Renal cortex interstitium (tissue), 11 donors: Measurements from ENCODE around the gene VPS18. TPM values are rescaled to one million over a fixed set of nuclear protein-coding genes. Genes with fewer than 3 reads are reported as not detected.

Source experiments
- DNase-seq, 11 donors: peaks; one replicate each; pipeline ENCODE4 v3.0.0-alpha.2; 2013; ENCODE audit warnings: low read depth in 9 of 11, low spot score in 4 of 11; ENCODE audit errors: extremely low read depth in 1 of 11
- polyA plus RNA-seq, 3 donors: library from polyadenylated mRNA; unstranded; fragments of 120-200 nt; gene quantifications; one replicate each; pipeline ENCODE4 v1.2.1, GENCODE V29; 2013; ENCODE audit not compliant: insufficient read length in 3 of 3

Gene VPS18
- polyA plus RNA-seq, 3 donors: 15.5 to 19.2 (median 17.2) TPM

DNA sequence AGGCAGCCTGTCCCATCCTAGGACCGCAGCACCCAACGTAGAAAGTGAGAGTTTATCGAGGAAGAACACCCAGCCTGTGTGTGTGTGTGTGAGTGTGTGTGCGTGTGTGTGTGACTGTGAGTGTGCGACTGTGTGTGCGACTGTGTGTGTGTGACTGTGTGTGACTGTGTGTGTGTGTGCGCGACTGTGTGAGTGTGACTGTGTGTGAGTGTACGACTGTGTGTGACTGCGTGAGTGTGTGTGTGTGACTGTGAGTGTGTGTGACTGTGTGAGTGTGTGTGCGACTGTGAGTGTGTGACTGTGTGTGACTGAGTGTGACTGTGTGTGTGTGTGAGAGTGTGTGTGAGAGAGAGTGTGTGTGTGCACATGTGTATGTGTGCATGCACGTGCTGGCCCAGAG, 19.8 kb downstream of the VPS18 start:
- DNase-seq: no peak

DNA sequence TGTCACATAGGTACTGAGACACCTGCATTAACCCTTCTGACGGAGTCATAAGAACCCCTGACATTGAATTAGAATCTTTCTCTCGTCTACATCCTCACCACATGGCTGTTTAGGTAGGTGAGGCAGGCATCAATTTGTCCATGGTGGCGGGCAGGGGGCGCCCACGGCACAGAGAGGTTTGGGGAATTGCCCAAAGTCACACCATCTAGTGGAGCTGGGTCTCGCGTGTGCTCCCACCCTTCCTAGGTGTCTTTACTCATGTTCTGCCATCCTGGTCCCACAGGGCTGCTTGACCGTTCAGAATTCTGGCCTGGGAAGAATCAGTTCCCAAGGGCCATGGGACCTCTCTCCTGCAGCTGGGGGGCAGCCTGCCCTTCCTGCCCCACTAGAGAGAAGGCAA, 20.2 kb downstream of the VPS18 start:
- DNase-seq: no peak

DNA sequence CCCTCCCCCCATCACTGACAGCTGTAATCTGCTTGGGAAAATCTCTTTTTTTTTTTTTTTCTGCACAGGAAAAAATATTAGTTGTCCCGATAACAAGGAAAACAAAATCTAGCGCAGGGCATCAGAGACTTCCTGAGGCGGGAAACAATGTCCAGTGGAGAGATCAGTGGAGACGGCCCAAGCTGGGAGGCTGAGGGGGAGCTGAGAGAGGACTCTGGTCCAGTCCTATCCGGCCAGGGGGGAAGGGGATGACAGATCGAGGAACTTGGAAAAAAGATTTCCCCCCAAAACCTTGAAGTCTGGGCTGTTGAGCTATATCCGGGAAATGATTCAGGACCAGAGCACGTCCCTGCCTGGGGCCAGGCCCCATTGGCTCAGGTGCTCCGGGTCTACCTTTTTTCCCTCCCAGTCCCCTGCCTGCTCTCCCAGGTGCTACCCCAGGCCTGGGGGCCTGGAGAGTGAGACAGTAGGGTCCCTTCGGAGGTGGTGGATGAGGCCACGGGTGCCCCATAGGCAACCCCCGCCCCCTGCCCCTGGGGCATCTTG, 20.9 kb downstream of the VPS18 start:
- DNase-seq: no peak

DNA sequence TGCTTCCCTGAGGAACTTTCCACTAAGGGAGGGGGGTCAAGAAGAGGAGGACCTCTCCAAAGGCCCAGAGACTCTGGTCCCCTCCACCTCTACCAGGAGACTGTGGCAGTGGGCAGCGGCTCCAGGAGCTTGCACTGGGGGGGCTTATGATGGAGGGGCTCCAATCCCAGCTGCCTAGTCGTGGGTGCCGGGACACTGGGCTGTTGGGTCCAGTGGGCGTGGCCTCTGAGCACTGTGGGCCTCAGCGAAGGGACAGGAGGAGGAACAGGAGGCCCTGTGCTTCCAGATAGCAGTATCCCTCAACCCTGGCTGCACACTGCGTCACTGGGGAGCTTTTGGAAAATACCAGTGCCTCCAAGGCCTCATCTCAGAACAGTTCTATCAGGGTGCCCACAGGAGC, 21.4 kb downstream of the VPS18 start:
- no peak for DNase-seq

DNA sequence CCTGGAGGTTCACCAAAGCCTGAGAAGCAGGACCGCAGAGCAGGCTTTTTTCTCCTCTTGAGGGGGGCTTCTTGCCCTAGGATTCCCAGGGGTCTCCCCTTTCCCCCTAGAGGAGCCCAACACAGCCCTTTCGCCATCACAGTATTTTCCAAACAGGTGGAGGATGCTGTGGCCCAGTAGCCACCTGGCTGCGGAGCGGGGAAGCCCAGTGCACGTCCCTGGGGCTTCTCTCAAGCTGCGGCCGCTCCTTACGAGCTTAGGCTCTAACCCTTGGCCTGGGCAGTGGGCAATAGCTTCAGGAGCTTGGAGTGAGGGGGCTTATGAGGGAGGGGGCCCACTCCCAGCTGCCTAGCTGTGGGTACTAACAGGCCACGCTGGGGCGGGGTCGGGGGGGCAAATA, 23.3 kb downstream of the VPS18 start:
- no peak for DNase-seq

DNA sequence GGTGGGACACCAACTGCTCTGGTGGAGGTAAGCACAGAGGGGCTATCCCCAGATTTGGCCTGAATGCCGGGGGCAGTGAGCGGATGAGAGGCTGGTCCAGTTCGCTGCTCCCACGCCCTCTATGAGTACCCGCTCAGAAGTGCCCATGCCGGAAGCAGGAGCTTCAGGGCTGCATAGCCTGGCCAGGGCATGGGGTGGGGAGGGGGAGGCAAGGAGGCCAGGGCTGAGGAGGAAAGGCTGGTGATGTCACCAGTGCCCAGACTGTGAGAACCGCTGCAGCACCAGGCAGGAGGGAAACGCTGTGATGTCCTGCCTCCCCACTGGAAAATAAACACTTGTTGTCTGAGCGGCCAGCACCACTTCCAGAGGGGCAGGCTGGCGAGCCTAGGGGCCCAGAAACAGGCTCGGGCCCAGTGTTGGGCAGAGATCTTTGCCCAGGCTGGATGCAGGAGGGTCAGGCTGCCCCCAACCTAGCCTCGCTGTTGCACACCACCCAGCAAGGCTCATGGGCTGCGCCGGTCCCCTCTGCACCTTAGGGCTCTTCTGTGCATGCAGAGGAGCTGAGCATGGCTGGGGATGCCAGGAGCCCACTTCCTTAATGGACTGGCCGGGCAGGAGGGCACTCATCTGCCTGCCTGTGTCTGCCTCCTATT, 24.0 kb downstream of the VPS18 start:
- DNase-seq: no peak

DNA sequence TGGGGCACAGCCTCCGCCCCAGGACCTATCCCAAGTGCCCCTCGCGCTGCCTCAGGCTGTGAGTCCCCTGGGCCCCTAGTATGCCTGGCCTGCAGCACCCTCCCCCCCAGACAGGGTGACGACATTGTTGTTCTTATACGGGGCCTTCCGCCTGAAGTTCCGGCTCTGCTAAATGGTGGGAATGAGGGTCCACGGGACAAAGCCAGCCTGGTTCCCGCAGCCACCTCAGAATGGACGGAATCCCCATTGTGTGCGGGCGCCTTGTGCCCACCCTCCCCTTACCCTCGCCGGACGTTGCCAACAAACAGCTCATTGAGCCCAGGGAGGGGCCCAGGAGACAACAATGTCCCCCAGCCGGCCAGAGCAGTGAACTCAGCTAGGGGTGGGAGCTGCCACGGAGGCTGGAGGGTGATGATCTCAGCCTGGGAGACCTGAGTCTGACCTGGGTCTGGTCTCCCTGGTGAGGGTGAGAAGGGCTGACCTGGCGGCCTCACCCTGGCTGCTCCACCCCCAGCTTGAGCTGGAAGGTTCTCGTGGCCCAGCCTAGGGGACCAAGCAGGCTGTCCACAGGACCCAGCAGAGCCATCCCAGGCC, 24.6 kb downstream of the VPS18 start:
- no peak for DNase-seq

DNA sequence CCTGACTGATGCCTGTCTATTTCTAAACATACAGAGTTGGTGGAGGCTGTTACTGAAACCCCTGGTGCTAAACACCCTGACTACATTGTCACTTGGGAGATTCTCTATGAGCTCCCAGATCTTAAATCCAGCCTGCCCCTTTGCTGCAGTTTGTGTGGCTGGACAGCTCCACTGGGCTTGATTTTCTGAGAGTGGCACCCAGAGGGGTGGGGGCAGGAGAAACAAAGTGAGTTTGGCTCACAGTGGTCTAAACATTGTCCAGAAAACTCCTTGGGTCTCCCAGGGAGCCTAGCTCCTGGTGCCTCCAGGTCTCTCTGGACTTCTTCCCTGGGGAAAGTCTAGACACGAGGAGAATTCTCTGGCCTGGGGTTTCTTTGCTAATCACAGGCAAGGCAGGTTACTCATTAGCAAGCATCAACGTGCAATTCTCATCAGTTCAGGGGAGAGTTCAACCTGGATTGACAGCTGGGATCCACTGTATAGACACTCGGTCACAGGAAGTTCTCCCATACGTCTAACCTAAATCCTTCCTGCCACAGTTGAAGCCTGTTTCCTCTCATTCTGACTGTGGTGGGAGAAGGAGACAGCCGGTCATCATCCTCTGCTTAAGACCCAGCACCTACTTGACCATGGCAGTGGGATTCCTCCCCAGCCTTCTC, 27.8 kb downstream of the VPS18 start:
- no peak for DNase-seq

DNA sequence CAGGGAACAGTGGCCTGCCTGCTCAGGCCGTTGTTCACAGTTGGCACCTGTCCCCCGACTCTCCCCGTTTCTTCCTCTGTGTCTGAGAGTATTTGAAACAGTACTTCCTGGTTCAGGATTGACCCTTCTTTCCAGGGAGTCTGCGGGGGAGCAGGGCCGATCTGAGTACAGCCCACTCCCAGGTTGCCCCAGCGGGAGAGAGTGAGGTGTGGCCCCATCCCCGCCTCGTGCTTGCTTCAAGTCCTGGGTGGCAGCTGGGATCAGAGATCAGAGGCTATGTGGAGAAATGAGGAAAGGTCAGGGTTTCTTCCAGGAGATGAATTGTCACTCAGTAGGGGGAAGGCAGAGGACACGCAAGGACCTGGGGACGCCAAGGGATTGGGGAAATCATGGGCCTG, 28.4 kb downstream of the VPS18 start:
- no peak for DNase-seq

DNA sequence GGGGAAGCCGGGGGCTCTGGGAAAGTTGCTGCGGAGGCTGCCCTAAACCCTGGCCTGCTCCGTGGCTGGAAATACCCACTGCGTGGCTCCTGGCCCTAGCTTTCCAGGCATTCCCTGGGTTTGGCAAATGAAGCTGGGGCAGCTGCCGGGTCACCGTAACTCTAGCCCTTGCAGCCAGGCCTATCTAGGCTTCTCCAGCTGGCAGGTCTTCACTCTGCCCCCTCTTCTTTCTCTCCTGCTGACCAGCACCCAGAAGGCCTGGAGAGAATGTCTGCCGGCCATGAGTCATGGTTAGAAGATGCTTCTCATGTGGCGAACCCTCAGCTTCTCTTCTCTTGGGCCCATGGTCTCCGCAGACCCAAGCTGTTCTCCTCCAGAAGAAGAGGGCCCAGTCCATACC, 29.3 kb downstream of the VPS18 start:
- DNase-seq: no peak

DNA sequence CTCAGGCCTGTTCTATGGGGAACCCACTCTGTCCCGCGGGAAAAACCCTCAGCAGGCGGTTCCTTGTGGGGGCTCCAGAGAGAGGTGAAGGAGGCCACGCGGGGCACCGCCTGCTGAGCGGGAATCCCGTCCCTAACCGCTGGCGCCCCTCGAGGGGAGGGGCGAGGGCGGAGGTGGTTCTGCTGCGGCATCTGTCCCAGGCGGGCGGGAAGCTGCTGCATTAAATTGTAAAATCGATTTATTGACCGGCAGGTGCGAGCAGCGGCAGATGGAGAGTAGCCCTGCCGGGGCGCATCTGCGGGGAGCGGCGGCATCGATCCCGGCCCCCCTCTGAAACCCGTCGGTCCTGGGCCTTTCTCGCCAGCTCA, 31.2 kb downstream of the VPS18 start:
- no peak for DNase-seq

DNA sequence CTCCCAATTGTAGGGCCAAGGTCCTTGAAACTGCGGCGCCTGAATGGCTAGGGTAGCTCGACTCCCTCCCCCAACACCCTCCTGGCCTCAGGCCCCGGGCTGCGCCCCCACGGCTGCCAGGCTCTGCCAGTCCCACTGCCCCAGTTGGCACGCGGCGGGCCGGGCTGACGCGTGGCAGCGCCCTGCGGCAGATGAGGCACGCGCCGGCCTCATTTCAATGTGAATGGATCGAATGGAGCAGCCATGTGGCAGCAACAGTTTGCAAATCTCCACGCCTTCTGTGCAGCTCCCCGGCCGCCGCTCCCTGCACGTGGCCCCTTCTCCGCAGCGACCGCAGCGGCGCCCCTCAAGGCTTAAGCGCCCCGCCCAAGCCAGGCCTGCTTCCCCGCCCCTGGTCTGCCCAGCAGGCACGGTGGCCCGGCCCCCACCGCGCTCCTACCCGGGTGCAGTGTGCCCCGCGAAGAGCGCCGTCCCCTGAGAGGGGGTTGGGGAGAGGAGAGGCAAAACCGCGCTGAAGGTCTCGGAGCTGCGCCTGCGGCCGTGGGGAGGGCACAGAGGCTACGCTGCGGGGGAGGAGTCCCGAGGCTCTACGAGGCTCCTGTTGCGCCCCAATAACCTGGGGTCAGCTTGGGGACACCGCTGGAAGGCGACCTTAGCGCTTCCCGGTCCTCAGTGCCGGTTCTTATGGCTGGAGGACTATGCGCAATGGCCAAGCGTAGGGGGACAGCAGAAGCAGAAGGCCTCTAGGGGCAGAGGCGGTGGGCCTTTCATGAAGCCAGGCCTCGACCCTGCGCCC, 31.8 kb downstream of the VPS18 start:
- no peak for DNase-seq

DNA sequence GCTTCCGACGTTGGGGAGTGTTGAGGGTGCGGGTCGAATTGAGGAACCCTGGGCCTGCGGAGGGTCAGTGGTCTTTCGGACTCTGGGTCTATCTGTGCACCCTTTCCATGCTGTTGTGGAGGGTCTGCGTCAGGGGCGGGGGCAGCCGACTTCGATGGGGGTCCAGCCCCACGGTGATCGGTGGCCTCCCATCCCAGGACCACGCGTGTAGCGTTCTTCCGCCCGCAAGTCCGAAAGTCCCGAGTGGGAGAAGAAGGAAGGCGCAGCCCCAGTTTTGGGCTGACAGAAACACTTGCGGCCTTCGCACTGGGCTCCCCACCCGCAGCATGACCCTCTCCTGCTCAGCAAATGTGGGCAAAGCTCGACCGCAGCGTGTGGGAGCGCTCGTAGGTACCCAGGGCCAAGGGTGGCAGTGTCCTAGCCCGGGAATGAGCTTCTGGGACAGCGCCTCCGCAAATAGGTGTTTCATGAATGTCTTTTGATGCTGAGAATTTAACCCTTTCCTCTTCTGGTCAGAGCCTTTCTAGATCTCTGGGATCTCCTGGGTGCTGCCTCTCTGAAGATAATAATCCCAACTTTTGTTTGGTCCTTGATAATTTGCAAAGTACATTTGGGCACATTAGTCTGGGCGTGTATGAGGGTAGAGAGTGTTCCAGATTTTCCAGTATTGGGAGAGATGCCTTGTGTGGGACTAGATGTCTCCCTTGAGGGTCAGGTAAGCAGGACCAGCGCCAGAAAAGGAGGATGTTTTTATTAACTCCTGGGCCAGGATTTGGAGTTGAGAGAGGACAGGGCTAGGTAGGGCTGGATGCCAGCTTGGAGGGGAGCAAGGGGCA, 32.6 kb downstream of the VPS18 start:
- no peak for DNase-seq

DNA sequence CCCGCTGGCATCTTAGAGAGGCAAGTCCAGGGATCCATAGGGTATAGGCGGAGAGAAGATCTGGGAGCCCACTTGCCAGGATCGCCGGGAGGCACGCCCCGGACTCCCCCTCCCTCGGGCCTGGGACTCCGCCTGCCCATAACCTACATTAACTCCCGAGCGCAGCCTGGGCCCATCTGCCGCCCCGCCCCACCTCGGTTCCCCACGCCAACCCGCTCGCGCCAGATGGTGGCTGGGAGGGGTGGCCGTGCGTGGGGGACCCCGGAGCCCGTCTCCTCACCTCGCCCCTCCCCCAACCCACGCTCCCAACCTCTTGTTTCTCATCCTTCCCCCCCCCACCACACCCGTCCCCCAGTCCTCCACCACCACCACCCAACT, 33.2 kb downstream of the VPS18 start:
- no peak for DNase-seq

DNA sequence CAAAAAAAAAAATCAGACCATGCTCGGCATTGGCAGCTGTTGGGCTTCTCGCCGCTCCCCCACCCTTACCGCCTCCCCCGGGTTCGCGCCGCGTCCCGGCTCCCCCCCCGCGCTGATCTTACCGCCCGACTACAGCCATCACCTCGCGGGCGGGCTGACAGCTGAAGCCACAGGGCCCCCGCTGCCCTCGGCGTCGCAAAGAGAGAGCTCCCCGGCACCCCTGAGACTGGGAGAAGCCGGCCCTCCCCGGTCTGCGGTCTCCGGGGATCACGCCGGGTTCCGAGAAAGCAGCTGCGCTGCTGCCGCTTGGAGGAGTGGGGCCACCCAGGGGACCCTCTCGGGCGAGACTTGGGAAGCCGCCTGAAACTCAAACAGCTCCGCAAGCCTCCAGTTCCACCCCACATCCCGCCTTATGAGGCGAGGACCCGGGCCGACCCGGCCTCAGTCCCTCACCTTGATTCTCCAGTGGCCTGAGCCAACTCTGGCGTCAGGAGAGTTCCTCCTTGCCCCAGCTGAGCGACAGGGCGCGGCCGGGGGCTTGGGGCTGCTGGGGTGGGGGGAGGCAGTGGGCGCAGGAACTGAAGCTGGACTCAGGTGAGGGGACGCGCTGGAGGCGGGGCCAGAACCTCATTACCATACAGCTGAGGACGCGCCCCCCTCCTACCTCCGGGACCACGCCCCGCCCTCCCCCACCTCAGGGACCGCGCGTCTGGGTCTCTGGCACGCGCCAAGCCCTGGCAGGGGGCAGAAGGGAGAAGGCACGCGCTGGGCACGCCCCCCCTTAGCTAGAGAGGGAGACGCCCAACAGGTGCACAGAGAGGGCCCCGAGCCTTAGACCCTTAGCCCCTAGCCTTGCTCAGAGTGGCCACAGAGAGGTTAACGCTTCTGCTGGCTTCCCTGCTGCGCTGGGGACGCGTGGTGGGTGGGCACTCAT, 33.9 kb downstream of the VPS18 start:
- DNase-seq: no peak

DNA sequence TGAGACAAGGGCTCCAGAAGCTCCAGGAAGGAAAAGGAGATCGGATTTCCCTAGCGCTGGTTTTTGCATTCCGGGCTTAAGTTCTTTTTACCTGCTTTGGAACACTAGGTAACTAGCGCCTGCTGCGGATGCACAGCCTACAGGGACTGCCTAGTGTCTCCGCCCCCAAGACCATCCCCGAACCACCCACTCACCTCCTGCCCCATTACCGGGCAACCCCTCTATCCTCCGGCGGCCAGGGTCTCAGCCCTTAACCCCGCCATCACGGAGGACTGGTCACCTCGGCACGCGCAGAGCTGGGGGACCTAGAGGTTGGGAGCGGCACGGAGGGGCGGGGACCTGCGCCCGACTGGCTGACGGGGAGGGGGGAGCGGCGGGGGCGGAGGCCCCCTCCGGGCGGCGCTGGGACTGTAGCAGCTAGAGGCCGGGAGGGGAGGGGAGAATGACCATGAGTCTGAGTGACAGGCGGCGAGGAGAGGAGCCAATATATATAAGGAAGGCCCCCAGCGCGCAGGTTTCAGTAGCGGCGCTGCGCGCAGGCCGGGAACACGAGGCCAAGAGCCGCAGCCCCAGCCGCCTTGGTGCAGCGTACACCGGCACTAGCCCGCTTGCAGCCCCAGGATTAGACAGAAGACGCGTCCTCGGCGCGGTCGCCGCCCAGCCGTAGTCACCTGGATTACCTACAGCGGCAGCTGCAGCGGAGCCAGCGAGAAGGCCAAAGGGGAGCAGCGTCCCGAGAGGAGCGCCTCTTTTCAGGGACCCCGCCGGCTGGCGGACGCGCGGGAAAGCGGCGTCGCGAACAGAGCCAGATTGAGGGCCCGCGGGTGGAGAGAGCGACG, 34.8 kb downstream of the VPS18 start, which contains the start of gene DLL4:
DLL4 (plus strand) TSS at position 520 of the 839 bp plus-strand sequence. CDS start 329 bp downstream, outside the sequence.
- no peak for DNase-seq
